Activated naive CD4-positive, alpha-beta T cell treated with anti-CD3 and anti-CD28 coated beads, Interleukin-2, amount 50 U/mL, for 24 hours (primary cell): Measurements from ENCODE around the gene OLA1.

Experiments used
- H3K27ac Mint-ChIP-seq: one replicate; pipeline ENCODE4 v1.8.0; 2021; ENCODE audit warnings: mild to moderate bottlenecking, mixed read lengths
- H3K27me3 Mint-ChIP-seq: one replicate; pipeline ENCODE4 v1.8.0; 2021; ENCODE audit warnings: mixed read lengths
- H3K36me3 Mint-ChIP-seq: one replicate; pipeline ENCODE4 v1.8.0; 2021; ENCODE audit warnings: mixed read lengths
- H3K4me1 Mint-ChIP-seq: one replicate; pipeline ENCODE4 v1.8.0; 2021; ENCODE audit warnings: mixed read lengths
- H3K4me3 Mint-ChIP-seq: one replicate; pipeline ENCODE4 v1.8.0; 2021; ENCODE audit warnings: mild to moderate bottlenecking, mixed read lengths
- H3K9me3 Mint-ChIP-seq: one replicate; pipeline ENCODE4 v1.8.0; 2021; ENCODE audit warnings: mixed read lengths

The OLA1 gene

GRCh38 chr2:174078275-174078674, 170.1 kb downstream of the OLA1 start:
- Mint-ChIP-seq H3K4me1 (no peaks in the 10 kb centered on the region), H3K36me3 (peaks cover 12% of the 10 kb centered on the region), H3K9me3 (no peaks in the 10 kb centered on the region), H3K4me3 (no peak overlapping the region), H3K27me3 (no peaks in the 10 kb centered on the region), H3K27ac (no peak overlapping the region)

GRCh38 chr2:174076975-174077374, 171.4 kb downstream of the OLA1 start:
- Mint-ChIP-seq H3K27ac (no peak overlapping the region), H3K4me3 (no peak overlapping the region), H3K27me3 (no peaks in the 10 kb centered on the region), H3K9me3 (no peaks in the 10 kb centered on the region), H3K4me1 (no peaks in the 10 kb centered on the region), H3K36me3 (peaks cover 12% of the 10 kb centered on the region)

DNA sequence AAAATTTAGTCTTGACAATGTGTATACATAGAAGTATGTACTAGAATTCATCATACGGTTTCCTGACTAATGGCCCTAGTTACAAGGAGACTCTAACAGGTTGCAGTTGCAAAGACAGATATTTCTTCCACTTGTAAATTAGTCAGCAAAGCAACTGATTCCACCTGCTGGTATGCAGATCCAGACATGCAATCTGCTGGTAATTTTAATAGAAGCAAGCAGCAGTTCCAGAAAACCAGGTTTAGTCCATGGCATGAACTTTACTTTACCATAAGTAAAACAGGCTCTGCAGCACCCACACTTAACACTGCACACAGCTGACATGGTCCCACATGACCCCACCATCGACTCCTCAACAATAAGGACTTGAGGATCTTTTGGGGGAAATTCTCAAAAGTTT, 172.3 kb downstream of the OLA1 start:
- no peaks in the 10 kb centered on the region for H3K27me3 Mint-ChIP-seq
- no peak overlapping the region for H3K27ac Mint-ChIP-seq

GRCh38 chr2:174074831-174075230, 173.5 kb downstream of the OLA1 start:
- Mint-ChIP-seq H3K9me3 (no peaks in the 10 kb centered on the region), H3K27ac (no peak overlapping the region), H3K4me1 (no peaks in the 10 kb centered on the region), H3K4me3 (no peak overlapping the region), H3K36me3 (peaks cover 14% of the 10 kb centered on the region), H3K27me3 (no peaks in the 10 kb centered on the region)

More for the DNA sequence above, 172.3 kb downstream of the OLA1 start:
- Mint-ChIP-seq H3K36me3 (peaks cover 12% of the 10 kb centered on the region), H3K4me1 (no peaks in the 10 kb centered on the region), H3K4me3 (no peak overlapping the region), H3K9me3 (no peaks in the 10 kb centered on the region)

- H3K4me3 Mint-ChIP-seq = no peak overlapping the region
- H3K27me3 Mint-ChIP-seq = no peaks in the 10 kb centered on the region
- peaks cover 14% of the 10 kb centered on the region for H3K36me3 Mint-ChIP-seq
- H3K9me3 Mint-ChIP-seq = no peaks in the 10 kb centered on the region
- no peaks in the 10 kb centered on the region for H3K4me1 Mint-ChIP-seq
- H3K27ac Mint-ChIP-seq = no peak overlapping the region
These were observed 175.5 kb downstream of the OLA1 start for GRCh38 chr2:174072857-174073256.

- H3K4me1 Mint-ChIP-seq = no peaks in the 10 kb centered on the region
- H3K9me3 Mint-ChIP-seq = no peaks in the 10 kb centered on the region
- peaks cover 1% of the 10 kb centered on the region for H3K27me3 Mint-ChIP-seq
- H3K36me3 Mint-ChIP-seq = peaks cover 14% of the 10 kb centered on the region
- H3K27ac Mint-ChIP-seq = no peak overlapping the region
- no peak overlapping the region for H3K4me3 Mint-ChIP-seq
These were observed 176.3 kb downstream of the OLA1 start for GRCh38 chr2:174072069-174072468.

DNA sequence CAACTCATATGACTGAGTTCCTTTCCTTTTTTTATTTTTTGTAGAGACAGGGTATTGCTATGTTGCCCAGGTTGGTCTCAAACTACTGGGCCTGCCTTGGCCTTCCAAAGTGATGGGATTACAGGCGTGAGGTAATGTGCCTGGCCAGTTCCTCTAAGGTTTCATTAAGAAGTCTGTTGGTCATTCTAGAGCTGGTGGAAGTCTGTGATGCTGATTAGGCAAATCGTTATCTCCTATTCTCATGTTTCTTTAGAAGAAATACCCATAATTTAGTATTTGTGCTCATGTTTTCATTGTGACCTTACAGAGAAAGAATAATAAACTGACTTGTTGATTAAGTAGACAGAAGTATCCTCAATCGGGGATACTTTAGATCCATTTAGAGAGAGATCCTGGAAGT, 177.0 kb downstream of the OLA1 start:
- peaks cover 4% of the 10 kb centered on the region for H3K27me3 Mint-ChIP-seq

GRCh38 chr2:174070281-174070680, 178.1 kb downstream of the OLA1 start:
- H3K36me3 Mint-ChIP-seq = peaks cover 14% of the 10 kb centered on the region
- H3K4me1 Mint-ChIP-seq = no peaks in the 10 kb centered on the region
- no peak overlapping the region for H3K27ac Mint-ChIP-seq
- H3K9me3 Mint-ChIP-seq = no peaks in the 10 kb centered on the region
- no peak overlapping the region for H3K4me3 Mint-ChIP-seq
- peaks cover 4% of the 10 kb centered on the region for H3K27me3 Mint-ChIP-seq

More for the DNA sequence above, 177.0 kb downstream of the OLA1 start:
- no peak overlapping the region for H3K4me3 Mint-ChIP-seq
- no peak overlapping the region for H3K27ac Mint-ChIP-seq
- H3K4me1 Mint-ChIP-seq = no peaks in the 10 kb centered on the region
- H3K9me3 Mint-ChIP-seq = no peaks in the 10 kb centered on the region
- peaks cover 14% of the 10 kb centered on the region for H3K36me3 Mint-ChIP-seq

GRCh38 chr2:174067815-174068214, 180.5 kb downstream of the OLA1 start:
- Mint-ChIP-seq H3K9me3 (no peaks in the 10 kb centered on the region), H3K27me3 (peaks cover 5% of the 10 kb centered on the region), H3K27ac (no peak overlapping the region)

GRCh38 chr2:174066871-174067270, 181.5 kb downstream of the OLA1 start:
- no peak overlapping the region for H3K27ac Mint-ChIP-seq
- H3K4me1 Mint-ChIP-seq = no peaks in the 10 kb centered on the region
- H3K9me3 Mint-ChIP-seq = no peaks in the 10 kb centered on the region
- peaks cover 5% of the 10 kb centered on the region for H3K27me3 Mint-ChIP-seq
- H3K36me3 Mint-ChIP-seq = peaks cover 3% of the 10 kb centered on the region
- H3K4me3 Mint-ChIP-seq = no peak overlapping the region

More at GRCh38 chr2:174067815-174068214, 180.5 kb downstream of the OLA1 start:
- Mint-ChIP-seq H3K4me1 (no peaks in the 10 kb centered on the region), H3K4me3 (no peak overlapping the region), H3K36me3 (peaks cover 3% of the 10 kb centered on the region)

DNA sequence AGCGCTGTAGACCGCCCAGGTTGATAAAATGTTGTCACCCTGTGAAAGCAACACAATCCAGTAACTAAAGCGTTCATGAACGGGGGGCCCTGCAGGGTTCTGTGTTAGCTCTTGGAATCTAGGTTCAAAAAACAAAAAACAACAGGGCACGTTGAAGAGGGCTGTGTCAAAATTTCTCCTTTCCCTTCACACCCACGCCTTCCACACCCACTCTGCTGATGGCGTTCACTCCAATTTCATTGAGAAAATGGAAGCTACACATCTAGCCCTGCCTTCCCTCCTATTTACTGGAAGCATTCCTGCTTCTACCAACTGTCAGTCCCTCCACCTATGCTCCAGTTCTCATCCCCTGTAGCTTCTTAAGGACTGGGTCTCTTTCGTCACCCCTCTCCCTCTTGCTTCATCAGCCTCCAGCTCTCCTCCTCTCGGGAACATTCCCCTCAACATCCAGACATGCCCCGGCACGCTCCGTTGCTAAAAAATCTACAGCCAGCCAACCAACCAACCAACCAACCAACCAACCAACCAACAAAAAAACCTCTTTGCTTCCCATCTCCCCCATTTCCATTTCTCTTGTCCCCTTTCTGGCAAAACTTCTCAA, 184.7 kb downstream of the OLA1 start:
- Mint-ChIP-seq H3K4me1 (no peaks in the 10 kb centered on the region), H3K27me3 (peaks cover 8% of the 10 kb centered on the region), H3K9me3 (peaks cover 9% of the 10 kb centered on the region), H3K4me3 (no peak overlapping the region), H3K27ac (no peak overlapping the region), H3K36me3 (peaks cover 6% of the 10 kb centered on the region)

GRCh38 chr2:174062934-174063333, 185.4 kb downstream of the OLA1 start:
- Mint-ChIP-seq H3K9me3 (peaks cover 9% of the 10 kb centered on the region), H3K4me3 (no peak overlapping the region), H3K4me1 (no peaks in the 10 kb centered on the region), H3K27me3 (peaks cover 10% of the 10 kb centered on the region), H3K36me3 (peaks cover 6% of the 10 kb centered on the region), H3K27ac (no peak overlapping the region)

- Mint-ChIP-seq H3K36me3 (peaks cover 8% of the 10 kb centered on the region), H3K27ac (no peak overlapping the region), H3K9me3 (peaks cover 9% of the 10 kb centered on the region)
These were observed 188.5 kb downstream of the OLA1 start for GRCh38 chr2:174059884-174060244.

GRCh38 chr2:174059178-174059883, 189.0 kb downstream of the OLA1 start:
- Mint-ChIP-seq H3K4me3 (no peak overlapping the region), H3K27ac (no peak overlapping the region), H3K27me3 (peaks cover 5% of the 10 kb centered on the region), H3K36me3 (peaks cover 8% of the 10 kb centered on the region), H3K4me1 (no peaks in the 10 kb centered on the region), H3K9me3 (peaks cover 9% of the 10 kb centered on the region)

More at GRCh38 chr2:174059884-174060244, 188.5 kb downstream of the OLA1 start:
- no peaks in the 10 kb centered on the region for H3K4me1 Mint-ChIP-seq
- no peak overlapping the region for H3K4me3 Mint-ChIP-seq
- H3K27me3 Mint-ChIP-seq = peaks cover 5% of the 10 kb centered on the region

DNA sequence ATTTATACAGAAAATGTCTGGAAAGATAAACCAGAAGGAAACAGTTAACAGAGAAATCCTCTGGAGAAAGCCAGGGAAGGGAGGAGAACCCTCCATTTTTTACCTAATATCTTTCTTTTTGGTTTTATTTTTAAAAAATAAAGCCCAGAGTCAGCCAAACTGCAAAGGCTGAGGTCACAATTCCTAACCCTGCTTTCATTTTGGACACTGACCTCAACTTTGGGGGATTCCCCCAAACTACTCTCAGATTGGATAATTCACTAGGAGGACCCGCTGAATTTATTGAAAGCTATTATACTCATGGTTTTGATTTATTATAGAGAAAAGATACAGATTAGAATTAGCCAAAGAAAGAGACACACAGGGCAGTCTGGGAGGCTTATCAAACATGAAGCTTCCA, 189.9 kb downstream of the OLA1 start:
- peaks cover 8% of the 10 kb centered on the region for H3K36me3 Mint-ChIP-seq
- H3K9me3 Mint-ChIP-seq = peaks cover 9% of the 10 kb centered on the region
- H3K27ac Mint-ChIP-seq = no peak overlapping the region
- H3K4me3 Mint-ChIP-seq = no peak overlapping the region
- H3K4me1 Mint-ChIP-seq = no peaks in the 10 kb centered on the region
- H3K27me3 Mint-ChIP-seq = peaks cover 5% of the 10 kb centered on the region

DNA sequence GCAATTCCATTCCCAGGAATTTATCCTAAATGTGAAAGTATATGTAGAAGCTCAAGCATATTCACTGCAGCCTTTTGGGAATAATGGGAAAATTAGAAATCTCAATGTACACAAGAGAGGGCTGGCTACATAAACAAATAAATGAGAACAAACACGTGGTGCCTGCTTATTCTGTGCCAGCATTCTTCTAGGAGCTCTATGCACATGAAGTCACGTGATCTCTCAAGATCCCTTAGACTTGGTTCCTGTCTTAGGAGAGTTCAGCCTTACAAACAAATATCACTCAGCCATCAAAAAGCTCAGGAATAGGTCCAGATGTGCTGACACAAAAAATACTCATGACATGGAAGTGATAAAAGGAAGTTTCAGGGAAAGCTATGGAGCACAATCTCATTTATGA, 190.3 kb downstream of the OLA1 start:
- Mint-ChIP-seq H3K36me3 (peaks cover 8% of the 10 kb centered on the region), H3K27me3 (peaks cover 5% of the 10 kb centered on the region), H3K4me3 (no peak overlapping the region), H3K4me1 (no peaks in the 10 kb centered on the region), H3K27ac (no peak overlapping the region), H3K9me3 (peaks cover 9% of the 10 kb centered on the region)
